ENCODE measurements around the gene ABLIM3.

The ABLIM3 gene

DNA sequence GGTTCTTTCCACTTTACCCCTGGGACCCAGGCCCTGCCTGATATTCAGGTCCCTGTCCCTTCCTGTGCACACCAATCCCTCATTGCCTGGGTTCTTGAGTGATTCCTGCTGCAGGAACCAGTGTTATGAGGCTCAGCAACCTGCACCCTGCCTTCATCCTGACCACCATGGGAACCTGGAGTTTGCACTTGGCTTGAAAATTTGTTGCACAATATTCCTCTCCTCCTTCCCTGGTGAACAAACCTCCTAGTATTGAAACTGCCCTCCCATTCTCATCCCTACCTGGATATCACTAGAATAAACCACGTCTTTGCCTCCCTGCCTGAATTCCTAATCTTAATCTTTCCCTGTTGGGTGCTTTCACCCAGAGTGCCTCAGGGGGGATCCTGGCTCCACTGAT, 78.3 kb downstream of the ABLIM3 start:
- no peak for DNase-seq (ENCODE audit: low read depth)

DNA sequence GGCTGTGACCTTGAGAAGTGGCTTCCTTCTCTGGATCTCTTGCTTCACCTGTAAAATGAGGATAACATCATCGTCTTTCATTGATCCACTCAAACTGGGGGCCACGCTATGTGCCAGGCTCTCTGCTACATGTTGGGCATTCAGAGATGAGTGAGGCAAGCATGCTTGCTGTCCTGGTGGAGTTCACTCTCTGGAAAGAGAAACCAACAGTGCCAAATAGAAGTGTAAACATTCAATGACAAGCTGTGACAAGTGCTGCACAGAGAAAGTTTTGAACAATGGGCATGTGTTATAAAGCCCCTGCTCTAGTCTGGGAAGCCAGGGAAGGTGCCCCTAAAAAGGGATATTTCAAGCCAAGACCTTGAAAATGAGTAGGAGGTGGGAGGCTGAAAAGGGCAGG, 79.5 kb downstream of the ABLIM3 start:
- no peak for DNase-seq (ENCODE audit: low read depth)

DNA sequence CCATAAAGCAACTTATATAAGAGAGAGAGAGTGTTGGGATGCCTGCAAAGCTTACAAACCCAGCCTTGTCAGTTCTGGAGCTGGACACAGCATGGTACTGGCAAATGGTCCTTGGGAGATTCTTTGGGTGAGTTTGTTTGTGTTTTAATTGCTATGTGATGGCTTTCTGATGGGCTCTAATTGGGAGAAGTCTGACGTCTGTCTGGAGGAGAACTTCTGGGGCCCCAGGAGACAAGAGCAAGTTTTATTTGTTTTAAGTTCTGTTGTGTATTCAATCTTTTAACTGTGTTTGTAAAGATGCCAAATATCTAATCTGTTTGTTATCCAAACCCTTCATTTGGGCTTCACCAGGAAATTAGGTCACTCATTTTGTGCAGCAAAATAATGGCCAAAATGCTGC, 80.0 kb downstream of the ABLIM3 start:
- DNase-seq (ENCODE audit: low read depth) = no peak

DNA sequence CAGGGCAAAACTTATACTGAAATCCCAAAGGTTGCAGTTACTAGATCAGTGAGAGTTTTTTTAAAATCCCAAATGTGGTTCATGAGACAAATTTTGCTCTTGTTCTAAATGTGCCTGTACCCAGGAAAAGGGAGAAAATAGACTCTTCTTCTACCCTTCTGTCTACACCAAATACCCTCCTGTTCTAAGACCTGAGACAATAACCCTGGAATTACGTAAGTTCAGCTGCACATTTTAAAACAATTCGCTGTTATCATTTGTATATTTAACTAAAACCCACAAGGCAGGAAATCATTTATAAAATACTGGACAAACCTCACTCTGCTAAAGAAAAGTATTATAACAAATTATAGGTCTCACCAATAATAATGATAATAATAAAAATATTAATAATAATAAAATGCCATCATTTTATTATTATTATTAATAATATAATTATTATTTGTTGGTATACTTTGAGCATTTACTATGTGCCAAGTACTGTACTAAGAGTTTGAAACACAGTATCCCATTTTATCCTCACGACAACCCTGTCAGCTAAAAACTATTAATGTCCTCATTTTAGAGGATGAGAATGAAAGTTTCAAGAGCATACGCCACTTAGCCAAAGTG, 80.5 kb downstream of the ABLIM3 start:
- no peak for DNase-seq (ENCODE audit: low read depth)

DNA sequence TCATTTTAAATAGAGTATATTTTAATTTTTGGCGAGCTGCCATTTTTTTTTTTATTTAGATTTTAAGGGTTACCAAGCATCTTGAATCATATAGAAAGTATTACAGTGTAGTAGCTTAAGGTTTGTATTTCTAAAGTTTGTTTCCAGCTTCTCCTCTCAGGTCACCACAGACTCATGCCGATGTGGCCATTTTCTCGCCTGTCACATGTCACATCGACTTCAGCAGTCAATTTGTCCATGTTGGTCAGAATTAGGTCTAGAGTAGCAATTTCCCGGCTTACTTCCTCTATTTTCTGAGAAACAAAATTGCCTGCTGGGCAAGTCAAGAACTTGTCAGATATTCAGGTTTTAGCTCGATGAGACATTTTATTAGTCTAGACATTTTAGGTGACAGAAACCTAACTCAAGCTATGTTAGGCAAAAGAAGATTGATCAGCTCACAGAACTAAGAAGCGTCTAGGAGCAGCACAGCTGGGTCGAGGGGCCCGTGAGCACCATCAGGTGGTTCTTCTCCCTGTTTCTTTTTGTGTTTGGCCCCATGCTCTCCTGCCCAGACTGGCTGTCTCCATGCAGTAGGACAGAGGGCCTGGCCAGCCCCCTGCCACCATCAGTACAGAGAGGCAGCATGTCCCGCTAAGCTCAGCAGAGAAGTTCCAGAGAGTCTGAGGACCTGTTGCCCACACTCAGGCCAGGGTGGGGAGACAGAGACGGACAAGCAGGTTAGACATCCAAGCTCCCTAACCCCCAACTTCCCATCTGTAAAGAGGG, 82.0 kb downstream of the ABLIM3 start:
- no peak for DNase-seq (ENCODE audit: low read depth)

DNA sequence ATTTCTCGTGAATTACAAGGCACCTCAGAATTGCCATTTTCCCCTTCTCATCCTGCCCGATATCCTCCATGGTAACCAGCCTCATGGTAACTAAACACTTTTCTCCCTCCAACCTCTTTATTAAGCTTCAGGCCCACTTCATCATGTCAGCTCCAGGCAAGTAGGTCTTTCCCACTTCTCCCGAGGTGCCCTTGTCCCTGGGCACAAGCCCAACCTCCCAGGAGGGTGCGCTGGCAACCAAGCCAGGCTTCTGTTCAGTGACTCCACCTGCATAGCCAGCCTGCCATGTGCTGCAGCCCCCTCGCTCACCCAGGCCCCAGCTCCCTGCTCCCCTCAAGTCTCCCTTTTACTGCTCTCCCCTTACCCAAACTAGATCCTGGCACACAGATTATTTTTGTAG, 83.0 kb downstream of the ABLIM3 start:
- DNase-seq (ENCODE audit: low read depth) = no peak

DNA sequence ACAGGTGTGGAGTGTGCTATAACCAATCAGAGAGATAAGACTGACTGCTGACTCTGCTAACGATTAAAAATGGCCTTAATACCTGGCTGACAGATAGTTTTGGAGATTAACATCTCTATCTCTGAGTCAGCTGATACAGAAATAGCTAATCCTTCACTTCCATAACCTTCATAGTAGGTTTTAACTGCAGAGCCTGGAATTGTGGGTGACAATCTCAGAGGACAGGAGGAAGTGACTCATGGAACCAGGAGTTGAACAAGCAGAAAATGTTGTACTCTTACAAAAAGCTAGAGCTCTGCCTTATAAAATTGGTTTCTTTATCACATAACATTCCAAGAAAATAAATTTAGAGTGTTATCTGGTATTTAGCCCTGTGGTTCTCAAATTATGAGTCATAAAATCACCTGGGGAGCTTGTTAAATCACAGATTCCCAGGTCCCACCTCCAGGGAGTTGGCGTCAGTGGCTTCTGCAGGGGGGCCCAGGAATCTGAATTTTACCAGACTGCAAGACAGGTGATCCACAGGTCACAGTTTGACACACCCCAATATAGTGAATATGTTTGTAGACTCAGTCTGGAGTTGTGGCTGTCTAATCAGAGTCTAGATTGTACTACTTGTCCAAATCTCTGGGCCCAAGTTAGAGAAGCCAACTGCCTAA, 86.0 kb downstream of the ABLIM3 start:
- no peak for DNase-seq (ENCODE audit: low read depth)

DNA sequence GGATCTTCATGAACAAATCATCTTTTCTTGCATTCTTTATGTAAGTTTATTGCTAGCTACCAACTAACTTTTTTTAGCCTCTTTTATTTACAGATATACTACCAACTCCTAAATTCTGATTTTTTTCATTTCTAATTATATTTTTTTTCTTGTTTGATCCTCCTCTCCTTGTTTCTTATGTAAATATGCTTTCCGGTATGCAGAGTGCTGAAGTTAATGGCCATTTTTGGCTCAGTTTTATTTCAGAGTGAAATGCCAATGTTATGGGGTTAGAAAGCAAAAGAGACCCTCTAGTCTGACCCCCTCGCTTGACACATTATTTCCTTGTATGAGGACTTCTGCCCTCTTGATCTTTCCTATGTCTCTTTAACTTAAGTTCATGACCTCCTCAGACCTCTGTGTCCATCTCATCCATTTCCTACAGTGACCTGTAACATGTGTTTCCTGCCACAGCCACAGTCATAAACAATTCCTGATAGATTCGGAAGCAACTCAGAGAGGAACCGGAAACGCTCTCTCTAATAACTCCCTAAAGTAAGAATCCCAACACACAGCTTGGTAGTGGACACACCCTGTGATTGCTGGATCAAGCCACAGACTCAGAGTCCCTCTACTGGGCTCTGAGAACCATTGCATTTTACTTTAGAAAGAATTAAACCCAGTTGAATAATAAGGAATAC, 87.5 kb downstream of the ABLIM3 start:
- no peak for DNase-seq (ENCODE audit: low read depth)

DNA sequence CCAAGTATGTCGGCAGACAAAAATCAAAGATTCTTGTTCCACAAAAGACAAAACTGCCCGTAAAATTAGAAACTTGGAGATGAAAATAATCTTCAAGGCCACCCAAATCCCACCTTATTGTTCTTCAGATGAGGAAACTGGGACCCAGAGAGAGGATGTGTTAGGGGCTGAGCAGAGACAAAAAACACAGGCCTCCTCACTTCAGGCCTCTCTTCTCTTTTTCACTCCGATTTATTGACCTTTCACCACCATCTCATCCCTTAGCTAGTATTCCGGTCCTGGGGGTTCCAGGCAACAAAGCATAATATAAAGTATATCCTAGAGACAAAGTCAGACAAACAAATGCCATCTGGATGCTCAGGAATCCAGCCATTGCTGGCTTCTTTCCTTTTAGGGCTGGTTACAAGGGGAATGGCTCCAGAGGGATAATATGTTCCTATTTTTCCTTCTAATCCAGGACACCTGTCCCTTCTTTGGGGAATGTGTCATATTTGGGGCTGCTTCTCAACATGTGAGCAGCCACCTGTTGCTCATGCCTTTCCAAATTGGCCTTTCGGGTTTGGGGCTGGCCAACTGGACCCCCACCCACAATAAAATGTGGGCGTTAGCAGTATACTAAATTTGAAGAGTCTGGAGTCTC, 88.1 kb downstream of the ABLIM3 start:
- no peak for DNase-seq (ENCODE audit: low read depth)

DNA sequence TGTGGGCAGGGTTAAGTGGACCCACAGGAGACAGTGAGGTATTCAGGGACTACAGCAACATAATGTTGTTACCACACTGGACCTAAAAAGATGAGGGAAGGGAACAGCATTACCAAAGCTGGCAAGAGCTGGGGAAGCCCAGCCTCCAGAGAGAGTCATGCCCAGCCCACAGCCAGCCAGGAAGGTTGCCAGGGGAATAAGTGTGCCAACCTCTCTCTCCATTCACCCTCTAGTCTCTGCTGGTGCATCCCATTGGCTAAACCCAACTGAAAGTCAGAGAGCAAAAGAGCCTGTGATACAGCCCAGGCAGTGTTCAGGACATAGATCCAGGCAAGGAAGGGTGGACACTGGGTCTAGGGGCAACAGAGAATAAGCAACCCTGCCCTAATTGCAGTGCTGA, 94.5 kb downstream of the ABLIM3 start:
- no peak for DNase-seq (ENCODE audit: low read depth)

DNA sequence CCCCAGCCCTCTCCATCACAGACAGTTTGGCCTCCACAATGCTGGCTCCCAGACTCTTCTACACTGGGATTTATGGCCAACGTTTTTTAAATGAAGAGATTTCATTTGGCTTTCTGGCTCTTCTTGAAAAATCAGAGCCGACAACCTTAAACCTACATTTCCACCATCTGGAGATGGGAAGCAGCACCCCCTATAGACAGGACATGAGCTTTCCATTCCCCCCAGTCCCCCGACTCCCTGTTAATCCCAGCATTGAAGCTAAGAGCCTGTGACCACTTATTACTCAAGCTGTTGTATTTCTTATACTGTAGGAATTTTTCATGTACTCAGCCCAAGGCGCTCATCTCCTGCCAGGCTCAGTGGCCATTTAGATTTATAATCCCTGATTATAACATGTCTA, 96.4 kb downstream of the ABLIM3 start:
- no peak for DNase-seq (ENCODE audit: low read depth)

DNA sequence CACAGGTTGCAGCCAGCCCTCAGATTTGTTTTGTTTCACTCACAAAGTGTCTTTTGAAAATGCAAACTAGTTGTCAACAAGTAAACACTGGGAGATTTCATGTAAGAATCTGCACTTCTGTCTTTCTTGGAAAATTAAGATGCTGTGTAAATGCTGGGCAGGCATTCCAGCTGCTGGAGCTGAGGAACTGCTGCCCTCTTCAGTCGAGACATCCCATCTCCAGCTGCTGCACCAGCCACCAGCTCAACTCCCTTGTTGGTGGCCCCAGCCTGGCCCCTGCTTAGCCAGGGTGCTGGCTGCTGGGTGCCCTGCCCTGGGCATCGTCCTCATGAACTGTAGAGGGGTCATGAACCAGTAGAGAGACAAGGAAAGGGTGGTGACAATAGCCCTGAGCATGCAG, 97.2 kb downstream of the ABLIM3 start:
- DNase-seq (ENCODE audit: low read depth) = no peak

DNA sequence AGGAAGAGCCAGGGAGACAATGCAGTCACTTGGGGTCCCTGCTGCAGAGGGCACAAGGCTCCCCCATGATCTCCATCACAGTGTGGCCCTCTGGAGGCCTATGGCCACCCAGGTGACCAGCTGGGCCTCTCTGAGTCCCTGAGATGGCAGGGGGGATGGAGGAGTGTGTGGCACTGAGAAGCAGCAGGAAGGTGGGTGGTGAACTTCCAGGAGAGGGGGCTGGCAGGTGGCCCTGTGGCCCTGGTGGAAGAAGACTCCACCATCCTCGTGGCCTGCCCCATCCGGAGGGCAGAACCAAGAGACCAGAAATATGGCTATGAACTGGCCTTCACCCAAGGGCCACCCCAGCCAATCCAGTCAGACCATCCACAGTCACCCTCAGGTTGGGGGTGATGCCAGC, 98.6 kb downstream of the ABLIM3 start:
- no peak for DNase-seq (ENCODE audit: low read depth)

DNA sequence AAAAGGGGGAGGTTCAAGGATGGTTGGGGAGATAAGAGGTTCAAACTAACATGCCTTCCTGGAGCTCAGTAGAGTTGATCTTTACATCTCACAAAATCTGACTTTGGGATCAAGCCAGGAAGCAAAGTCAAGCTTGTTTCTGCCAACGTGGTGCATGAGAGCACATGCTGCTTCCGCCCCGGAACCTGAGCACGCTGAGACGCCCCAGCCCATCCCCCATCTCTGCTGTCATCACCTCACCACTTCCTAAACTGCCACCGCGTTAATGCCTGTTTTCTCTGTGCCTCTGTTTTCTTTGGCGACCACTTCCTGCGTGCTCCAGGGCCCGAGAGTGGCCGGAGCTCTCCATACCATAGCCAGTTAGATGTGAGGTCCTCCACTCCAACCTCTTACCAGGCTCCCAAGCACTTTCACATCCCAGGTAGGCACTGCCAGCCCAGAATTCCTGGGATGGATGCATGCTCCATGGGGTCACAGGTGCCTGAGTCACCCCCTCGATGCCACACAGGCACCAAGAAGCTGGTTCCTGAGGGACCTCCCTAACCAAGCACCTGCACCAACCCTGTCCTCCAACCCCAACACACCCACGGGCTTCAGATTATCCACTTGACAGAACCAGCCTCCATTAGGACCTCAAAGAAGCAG, 99.2 kb downstream of the ABLIM3 start:
- peak; percentile 59 for DNase-seq (ENCODE audit: low read depth)

DNA sequence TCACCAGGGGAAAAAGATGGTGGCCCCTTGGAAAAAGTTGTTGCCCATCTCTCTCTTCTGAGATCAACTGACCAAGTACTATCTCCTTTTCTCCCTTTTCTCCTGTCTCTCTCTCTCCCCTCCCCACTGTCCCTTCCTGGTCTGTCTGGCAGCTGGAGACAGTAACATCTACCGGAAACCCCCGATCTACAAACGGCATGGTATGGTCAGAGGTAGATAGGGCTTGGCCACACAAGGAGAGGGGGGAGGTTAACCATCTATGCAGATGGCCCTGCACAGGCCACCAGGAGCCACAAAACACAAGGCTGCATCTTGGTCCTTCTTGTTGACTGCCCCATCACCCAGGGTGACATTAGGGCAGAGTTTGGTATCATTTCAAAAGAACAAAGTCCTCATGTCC, 101.0 kb downstream of the ABLIM3 start:
- DNase-seq (ENCODE audit: low read depth) = no peak

DNA sequence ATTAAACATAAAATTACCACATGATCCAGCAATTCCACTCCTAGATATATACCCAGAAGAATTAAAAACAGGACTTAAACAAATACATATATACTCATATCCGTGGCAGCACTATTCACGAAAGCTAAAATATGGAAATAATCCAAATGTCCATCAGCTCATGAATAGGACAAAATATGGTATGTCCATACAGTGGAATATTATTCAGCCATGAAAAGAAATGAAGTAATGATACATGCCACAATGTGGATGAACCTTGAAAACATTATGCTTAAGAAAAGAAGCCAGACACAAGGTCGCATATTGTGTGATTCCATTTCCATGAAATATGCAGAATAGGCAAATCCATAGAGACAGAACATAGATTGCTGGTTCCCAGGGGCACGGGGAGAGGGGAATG, 105.6 kb downstream of the ABLIM3 start:
- DNase-seq (ENCODE audit: low read depth) = no peak

DNA sequence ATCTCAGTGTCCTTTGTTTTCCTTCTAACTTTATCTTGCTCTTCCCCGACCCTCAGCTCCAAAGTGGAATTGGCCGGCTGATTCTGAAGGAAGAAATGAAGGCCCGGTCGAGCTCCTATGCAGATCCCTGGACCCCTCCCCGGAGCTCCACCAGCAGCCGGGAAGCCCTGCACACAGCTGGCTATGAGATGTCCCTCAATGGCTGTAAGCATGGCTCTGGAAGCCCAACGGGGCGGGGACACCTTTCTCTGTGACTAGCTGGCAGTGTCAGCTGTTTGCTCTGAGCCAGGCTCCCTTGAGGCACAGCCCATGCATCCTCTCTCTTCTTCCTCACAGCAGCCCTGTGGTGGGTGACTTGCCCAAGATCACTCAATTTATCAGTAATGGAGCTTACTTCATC, 106.4 kb downstream of the ABLIM3 start:
- no peak for DNase-seq (ENCODE audit: low read depth)

DNA sequence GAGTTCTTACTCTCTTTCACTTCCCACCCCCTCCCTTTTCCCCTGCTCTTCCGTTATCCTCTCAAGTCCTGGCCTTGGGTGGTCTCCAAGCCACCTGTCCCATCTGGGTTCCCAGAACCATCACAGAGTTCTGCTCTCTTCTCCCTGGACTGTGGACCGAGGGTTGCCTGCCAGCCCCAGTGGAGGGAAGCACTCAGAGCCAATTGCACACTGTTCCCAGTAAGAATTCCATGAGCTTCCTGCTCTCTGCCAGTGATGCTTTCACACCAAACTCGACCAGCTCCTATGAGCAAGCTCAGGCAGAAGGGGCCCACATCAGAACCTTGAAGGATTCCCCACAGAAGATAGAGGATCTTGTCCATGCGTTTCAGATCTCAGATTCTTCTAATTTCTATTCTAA, 110.3 kb downstream of the ABLIM3 start:
- no peak for DNase-seq (ENCODE audit: low read depth)

DNA sequence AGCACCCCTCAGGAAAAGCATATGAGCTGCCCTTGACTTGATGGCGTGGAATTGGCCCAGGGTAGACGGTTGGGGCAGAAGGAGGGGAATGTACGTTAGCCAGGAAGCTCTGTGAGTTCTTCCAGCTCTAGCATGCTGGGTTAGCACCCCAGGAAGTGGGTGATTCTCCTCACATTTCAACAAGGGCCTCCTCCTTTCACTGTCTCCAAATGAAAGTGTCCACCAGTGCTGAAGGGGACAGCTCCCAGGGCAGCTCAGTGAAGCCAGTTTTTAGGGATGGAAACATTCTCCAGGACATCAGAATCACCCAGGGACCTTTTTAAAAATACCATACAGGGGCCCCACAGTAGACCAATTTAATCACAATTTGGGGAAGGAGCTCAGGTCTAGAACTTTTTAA, 113.2 kb downstream of the ABLIM3 start:
- DNase-seq (ENCODE audit: low read depth) = no peak

DNA sequence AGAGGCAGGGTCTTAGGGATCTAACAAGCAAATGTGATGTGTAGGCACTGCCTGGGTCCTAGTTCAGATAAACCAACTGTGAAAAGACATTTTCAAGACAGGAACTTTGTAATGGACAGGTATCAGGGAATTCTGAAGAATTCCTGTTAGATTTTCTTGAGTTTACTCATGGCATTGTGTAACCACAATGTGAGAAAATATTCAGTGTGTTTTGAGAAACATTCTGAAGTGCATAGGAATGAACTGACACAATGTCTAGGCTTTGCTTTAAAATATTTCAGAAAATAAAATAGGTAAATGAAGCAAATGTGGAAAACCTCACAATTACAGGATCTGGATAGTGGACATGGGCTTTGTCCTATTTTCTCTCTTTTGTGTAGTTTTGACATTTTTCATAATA, 115.2 kb downstream of the ABLIM3 start:
- DNase-seq (ENCODE audit: low read depth) = no peak

DNA sequence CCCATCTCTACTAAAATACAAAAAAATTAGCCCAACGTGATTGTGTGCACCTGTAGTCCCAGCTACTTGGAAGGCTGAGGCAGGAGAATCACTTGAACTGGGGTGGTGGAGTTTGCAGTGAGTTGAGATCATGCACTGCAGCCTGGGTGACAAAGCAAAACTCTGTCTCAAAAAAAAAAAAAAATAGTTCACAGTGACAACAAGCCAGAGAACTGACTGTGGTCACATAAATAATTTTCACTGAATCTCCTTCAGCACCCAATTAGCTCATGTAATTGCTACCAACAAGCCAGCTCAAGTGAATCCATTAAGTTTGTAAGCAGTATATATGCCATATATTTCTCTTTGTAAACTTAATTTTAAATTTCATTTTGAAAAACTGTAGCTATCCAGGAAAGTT, 115.8 kb downstream of the ABLIM3 start:
- DNase-seq (ENCODE audit: low read depth) = no peak

Measured in stimulated activated CD8-positive, alpha-beta memory T cell treated with anti-CD3 and anti-CD28 coated beads, Interleukin-12 subunit alpha, Interleukin-12 subunit beta, amount 100 ng/mL, for 4 hours (primary cell).